PC-3 (cell line): ENCODE measurements around the gene LMTK2. TPM values are rescaled to one million over a fixed set of nuclear protein-coding genes. Genes with fewer than 3 reads are reported as not detected.

Experiments
- ATAC-seq: fragments of 200-7000 bp; cut with Tn5 transposase; 2 replicates; pipeline ENCODE4 v1.9.1; 2020; ENCODE audit warnings: mild to moderate bottlenecking, moderate library complexity
- BruUV-seq: library from RNA; stranded (reverse); fragments of 400-500 nt; replicated peaks from 2 replicates; lab custom pipeline; 2021; lab: Mats Ljungman, UMichigan
- CTCF ChIA-PET: fragments of 300-600 bp; sonication (Branson Sonifier 250); formaldehyde crosslinking; loops from one replicate; lab custom pipeline; 2022; ENCODE audit warnings: antibody characterized with exemption; lab: Charles Lee
- POLR2A ChIA-PET: fragments of 300-600 bp; sonication (Branson Sonifier 250); formaldehyde crosslinking; loops from one replicate; lab custom pipeline; 2022; ENCODE audit warnings: antibody characterized with exemption; ENCODE audit not compliant: unreplicated experiment; lab: Charles Lee
- DNase-seq: peaks from one replicate; pipeline ENCODE4 v3.0.0-alpha.2; 2015
- H2AFZ ChIP-seq: fragments of 300-600 bp; sonication (generic); 2 replicates; pipeline ENCODE4 v1.6.0; 2016; ENCODE audit warnings: antibody characterized with exemption, low read length
- H3F3A ChIP-seq: fragments of 300-600 bp; sonication (generic); one replicate; pipeline ENCODE4 v1.6.0; 2017; ENCODE audit warnings: antibody characterized with exemption, low read length, control low read depth, mild to moderate bottlenecking; ENCODE audit not compliant: unreplicated experiment
- H3K27ac ChIP-seq: fragments of 300-600 bp; sonication (generic); 2 replicates; pipeline ENCODE4 v1.5.1; 2016; ENCODE audit warnings: mild to moderate bottlenecking, low read length
- H3K27me3 ChIP-seq: fragments of 300-600 bp; sonication (generic); 2 replicates; pipeline ENCODE4 v1.6.1; 2016; ENCODE audit warnings: low read length, mixed read lengths
- H3K36me3 ChIP-seq: fragments of 300-600 bp; sonication (generic); 2 replicates; pipeline ENCODE4 v1.6.1; 2016; ENCODE audit warnings: low read depth, mixed run types, low read length, mixed read lengths
- H3K4me1 ChIP-seq: fragments of 300-600 bp; sonication (generic); 2 replicates; pipeline ENCODE4 v1.5.1; 2016; ENCODE audit warnings: low read length; ENCODE audit not compliant: insufficient read depth
- H3K4me2 ChIP-seq: fragments of 300-600 bp; sonication (generic); 2 replicates; pipeline ENCODE4 v1.6.0; 2016; ENCODE audit warnings: low read length
- H3K4me3 ChIP-seq: fragments of 300-600 bp; sonication (generic); 2 replicates; pipeline ENCODE4 v1.5.1; 2016; ENCODE audit warnings: mild to moderate bottlenecking, low read length, mixed read lengths
- H3K79me2 ChIP-seq: fragments of 300-600 bp; sonication (generic); 2 replicates; pipeline ENCODE4 v1.6.1; 2017; ENCODE audit warnings: low read length, mixed read lengths
- H3K9ac ChIP-seq: fragments of 300-600 bp; sonication (generic); 2 replicates; pipeline ENCODE4 v1.6.0; 2016; ENCODE audit warnings: mild to moderate bottlenecking, low read length
- H3K9me2 ChIP-seq: fragments of 300-600 bp; sonication (generic); replicated peaks from 2 replicates; pipeline ENCODE4 v1.6.1; 2016; ENCODE audit warnings: mixed run types, low read length, mixed read lengths
- H3K9me3 ChIP-seq: fragments of 300-600 bp; sonication (generic); 2 replicates; pipeline ENCODE4 v1.6.1; 2016; ENCODE audit warnings: low read length, mixed read lengths
- H4K20me1 ChIP-seq: fragments of 300-600 bp; sonication (generic); 2 replicates; pipeline ENCODE4 v1.6.1; 2016; ENCODE audit warnings: low read length, mixed read lengths
- EZH2 ChIP-seq: fragments of 300-600 bp; sonication (generic); IDR thresholded peaks from one replicate; pipeline ENCODE4 v1.6.1; 2017; ENCODE audit warnings: antibody characterized with exemption, mild to moderate bottlenecking, low read length; ENCODE audit not compliant: unreplicated experiment
- EZH2phosphoT487 ChIP-seq: fragments of 300-600 bp; sonication (generic); IDR thresholded peaks from 2 replicates; pipeline ENCODE4 v1.6.1; 2018; ENCODE audit warnings: mild to moderate bottlenecking, antibody characterized with exemption, low read length, borderline replicate concordance
- intact Hi-C: fragments of 100-400 bp; cut with micrococcal nuclease; formaldehyde crosslinking; loops from 2 replicates; pipeline ENCODE4 v1.9.0; 2023
- total RNA-seq: library from RNA; depleted of rRNA; stranded (reverse); fragments of >200 nt; gene quantifications from 2 replicates; pipeline ENCODE4 v1.2.3, GENCODE V29; 2014
- TF ChIP-seq, protein P1 (sequence below): fragments of 300-600 bp; sonication (generic); conservative IDR thresholded peaks from 2 replicates; pipeline ENCODE4 v1.5.1; 2017; ENCODE audit warnings: antibody characterized with exemption, low read depth, mild to moderate bottlenecking, low read length

The LMTK2 gene
- total RNA-seq, 1 experiment from 2014 or later = 9.0 TPM

DNA sequence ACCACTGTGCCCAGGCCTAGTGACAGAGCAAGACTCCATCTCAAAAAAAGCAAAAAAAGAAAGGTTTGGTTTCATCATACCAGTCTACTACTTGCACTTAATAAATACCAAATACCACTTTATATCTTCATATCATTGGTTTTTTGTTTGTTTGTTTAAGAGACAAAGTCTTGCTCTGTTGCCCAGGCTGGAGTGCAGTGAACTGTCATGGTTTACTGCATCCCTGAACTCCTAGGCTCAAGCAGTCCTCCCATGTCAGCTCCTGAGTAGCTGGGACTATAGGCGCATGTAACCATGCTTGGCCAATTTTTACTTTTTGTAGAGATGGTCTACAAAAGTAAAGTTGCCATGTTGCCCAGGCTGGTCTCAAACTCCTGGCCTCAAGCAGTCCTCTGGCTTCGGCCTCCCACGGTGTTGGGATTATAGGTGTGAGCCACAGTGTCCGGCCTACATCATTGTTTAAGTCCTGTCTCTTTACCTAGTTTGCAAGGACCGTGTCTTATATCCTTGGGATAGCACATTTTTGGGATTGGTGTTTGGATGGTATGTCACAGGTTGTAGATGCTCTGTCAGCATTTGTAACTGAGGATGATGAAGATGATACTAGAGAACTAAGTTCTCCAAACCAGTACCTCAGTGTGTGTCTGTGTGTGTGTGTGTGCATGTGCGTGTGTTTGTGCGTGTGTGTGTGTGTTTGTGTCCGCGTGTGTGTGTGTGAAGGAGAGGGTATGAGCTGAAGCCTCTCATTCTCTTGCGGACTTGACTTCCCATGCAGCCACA is 9.3 kb downstream of the LMTK2 start:
- peaks cover 38% of the 10 kb centered on the region for H3K4me1 ChIP-seq
- no peaks in the 10 kb centered on the region for H3F3A ChIP-seq
- H3K27me3 ChIP-seq = no peaks in the 10 kb centered on the region
- no peak for ATAC-seq
- H3K4me2 ChIP-seq = no peak overlapping the region
- peaks cover 6% of the 10 kb centered on the region; the same call in 1 of the 2 replicates for H4K20me1 ChIP-seq
- CTCF ChIA-PET = interaction anchor here (0.7 kb wide), 1 partner anchor 128 kb away, joined by 4 read pairs; no protein-coding TSS in a partner anchor
- peak overlapping the region; percentile 56 for H3K27ac ChIP-seq
- BruUV-seq = no TSS peak
- no peak overlapping the region for H2AFZ ChIP-seq
- intact Hi-C loops = no loop called here
- no peaks in the 10 kb centered on the region for H3K36me3 ChIP-seq
- POLR2A ChIA-PET = no interaction called here
- peaks cover 86% of the 10 kb centered on the region for H3K79me2 ChIP-seq
- no peak for DNase-seq
- no peak overlapping the region for H3K4me3 ChIP-seq
- no peaks in the 10 kb centered on the region for H3K9me2 ChIP-seq
- TF ChIP-seq EZH2phosphoT487 (no peak), EZH2 (no peak)
- TF ChIP-seq, protein P1, sequence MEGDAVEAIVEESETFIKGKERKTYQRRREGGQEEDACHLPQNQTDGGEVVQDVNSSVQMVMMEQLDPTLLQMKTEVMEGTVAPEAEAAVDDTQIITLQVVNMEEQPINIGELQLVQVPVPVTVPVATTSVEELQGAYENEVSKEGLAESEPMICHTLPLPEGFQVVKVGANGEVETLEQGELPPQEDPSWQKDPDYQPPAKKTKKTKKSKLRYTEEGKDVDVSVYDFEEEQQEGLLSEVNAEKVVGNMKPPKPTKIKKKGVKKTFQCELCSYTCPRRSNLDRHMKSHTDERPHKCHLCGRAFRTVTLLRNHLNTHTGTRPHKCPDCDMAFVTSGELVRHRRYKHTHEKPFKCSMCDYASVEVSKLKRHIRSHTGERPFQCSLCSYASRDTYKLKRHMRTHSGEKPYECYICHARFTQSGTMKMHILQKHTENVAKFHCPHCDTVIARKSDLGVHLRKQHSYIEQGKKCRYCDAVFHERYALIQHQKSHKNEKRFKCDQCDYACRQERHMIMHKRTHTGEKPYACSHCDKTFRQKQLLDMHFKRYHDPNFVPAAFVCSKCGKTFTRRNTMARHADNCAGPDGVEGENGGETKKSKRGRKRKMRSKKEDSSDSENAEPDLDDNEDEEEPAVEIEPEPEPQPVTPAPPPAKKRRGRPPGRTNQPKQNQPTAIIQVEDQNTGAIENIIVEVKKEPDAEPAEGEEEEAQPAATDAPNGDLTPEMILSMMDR = no peak
- H3K9ac ChIP-seq = no peak overlapping the region
- H3K9me3 ChIP-seq = no peaks in the 10 kb centered on the region

DNA sequence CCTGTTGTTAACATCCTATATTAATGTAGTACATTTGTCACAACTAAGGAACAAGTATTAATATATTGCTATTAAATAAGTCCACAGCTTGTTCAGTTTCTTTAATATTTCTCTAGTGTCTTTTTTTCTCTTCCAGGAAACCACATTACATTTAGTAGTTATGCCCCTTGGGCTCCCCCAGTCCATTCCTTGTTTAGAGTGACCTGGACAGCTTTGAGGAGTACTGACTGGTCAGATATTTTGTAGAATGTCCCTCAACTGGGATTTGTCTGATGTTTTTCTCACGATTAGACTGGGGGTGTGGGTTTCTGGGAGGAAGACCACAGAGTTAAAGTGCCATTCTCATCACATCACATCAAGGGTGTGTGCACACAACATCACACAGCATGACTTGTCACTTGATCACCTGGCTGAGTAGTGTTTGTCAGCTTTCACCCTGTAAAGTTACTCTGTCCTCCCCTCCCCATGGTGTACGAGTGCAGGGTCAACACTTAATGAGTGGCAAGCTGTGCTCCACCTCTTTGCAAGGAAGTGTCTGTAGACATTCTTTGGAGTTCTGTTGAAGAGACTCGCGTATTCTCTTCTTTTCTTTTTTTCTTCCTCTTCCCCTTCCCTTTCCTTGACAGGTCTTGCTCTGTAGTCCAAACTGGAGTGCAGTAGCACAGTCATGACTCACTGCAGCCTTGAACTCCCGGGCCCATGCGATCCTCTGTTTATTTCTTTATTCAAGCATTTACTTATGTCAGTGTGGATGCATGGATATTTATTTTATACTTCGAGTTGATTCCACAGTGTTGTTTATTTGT is 10.2 kb downstream of the LMTK2 start:
- ATAC-seq (peak; percentile 61), DNase-seq (peak; percentile 54)
- Histone ChIP-seq H3K36me3 (no peaks in the 10 kb centered on the region), H3K4me1 (peaks cover 38% of the 10 kb centered on the region), H3K9me2 (no peaks in the 10 kb centered on the region), H3K4me2 (peak overlapping the region; percentile 58), H3K79me2 (peaks cover 86% of the 10 kb centered on the region), H4K20me1 (no peaks in the 10 kb centered on the region; the same call in 1 of the 2 replicates), H3K27me3 (no peaks in the 10 kb centered on the region), H2AFZ (no peak overlapping the region), H3K27ac (peak overlapping the region; percentile 56), H3K9ac (no peak overlapping the region), H3F3A (no peaks in the 10 kb centered on the region), H3K4me3 (peak overlapping the region; percentile 18; the same call in 1 of the 2 replicates), H3K9me3 (no peaks in the 10 kb centered on the region)
- POLR2A ChIA-PET = interaction anchor here (0.5 to 0.6 kb wide), 2 partner anchors 18 to 148 kb away, joined by 3 read pairs; no protein-coding TSS in a partner anchor
- no peak for TF ChIP-seq EZH2
- TF ChIP-seq, protein P1 = no peak
- TF ChIP-seq EZH2phosphoT487 = no peak
- BruUV-seq = no TSS peak
- CTCF ChIA-PET = no interaction called here
- intact Hi-C loops = no loop called here
